NCI-H69 (cell line): ENCODE results near the gene MUC2.

Source experiments
- DNase-seq: peaks from one replicate; lab custom pipeline; 2025; lab: John Stamatoyannopoulos, UW

The MUC2 gene

DNA sequence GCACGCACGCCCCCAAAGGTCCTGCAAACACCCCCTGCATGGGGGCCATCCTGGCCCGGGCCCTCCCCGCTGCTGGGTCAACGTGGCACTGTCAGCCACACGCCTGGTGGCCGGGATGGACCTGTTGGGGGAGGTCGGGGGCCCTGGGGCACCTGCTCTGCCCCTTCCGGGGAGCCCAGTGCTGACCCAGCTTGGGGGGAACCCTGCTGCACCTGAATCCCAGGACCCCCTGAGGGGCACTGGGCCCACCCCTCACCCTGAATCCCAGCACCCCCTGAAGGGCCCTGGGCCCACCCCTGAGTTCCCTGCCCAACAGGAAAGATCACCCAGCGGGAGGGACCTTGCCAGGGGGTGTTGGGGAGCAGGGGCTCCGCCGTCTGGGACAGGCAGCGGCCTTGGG lies 37.7 kb upstream of the MUC2 start:
- DNase-seq = no peak

- DNase-seq = no peak
Measured at GRCh38 chr11:1037506-1038055, 37.1 kb upstream of the MUC2 start.

DNA sequence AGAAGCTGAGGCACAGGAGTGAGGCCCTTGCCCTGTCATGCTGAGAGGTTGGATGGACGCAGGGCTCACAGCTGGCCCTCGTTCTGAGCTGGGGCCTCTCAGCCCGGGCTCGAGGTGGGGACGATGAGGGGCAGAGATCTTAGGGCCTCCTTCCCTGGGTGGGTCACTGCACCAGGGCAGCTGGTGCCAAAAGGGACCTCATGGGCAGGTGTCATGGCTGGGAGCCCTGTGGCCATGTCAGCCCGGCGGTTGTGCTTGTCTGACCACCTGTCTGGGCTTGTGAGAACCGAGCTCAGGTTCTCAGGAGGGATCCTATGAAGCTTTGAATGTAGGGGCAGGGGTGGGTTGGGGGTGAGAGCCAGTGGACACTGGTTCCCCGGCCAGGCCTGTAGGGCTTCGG lies 36.3 kb upstream of the MUC2 start:
- DNase-seq = no peak

DNA sequence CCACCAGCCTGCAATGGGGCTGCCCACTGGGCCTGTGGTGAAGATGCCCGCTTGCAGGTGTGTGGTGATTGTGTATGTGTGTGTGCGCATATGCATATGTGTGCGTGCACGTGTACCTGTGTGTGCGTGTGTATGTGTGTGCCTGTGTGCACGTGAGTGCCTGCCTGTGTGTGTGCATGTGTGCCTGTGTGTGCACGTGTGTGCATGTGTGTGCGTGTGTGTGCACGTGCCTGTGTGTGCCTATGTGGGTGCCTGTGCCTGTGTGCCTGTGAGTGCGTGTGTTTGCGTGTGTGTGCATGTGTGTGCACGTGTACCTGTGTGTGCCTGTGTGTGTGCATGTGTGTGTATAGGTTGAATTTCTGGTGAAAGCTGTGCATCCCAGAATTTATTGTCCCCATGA lies 35.8 kb upstream of the MUC2 start:
- DNase-seq = no peak

GRCh38 chr11:1039481-1040427 lies 34.9 kb upstream of the MUC2 start:
- DNase-seq = no peak

GRCh38 chr11:1040428-1041148 lies 34.1 kb upstream of the MUC2 start:
- no peak for DNase-seq

- DNase-seq = no peak
Measured at GRCh38 chr11:1041149-1041467, 33.6 kb upstream of the MUC2 start.

DNA sequence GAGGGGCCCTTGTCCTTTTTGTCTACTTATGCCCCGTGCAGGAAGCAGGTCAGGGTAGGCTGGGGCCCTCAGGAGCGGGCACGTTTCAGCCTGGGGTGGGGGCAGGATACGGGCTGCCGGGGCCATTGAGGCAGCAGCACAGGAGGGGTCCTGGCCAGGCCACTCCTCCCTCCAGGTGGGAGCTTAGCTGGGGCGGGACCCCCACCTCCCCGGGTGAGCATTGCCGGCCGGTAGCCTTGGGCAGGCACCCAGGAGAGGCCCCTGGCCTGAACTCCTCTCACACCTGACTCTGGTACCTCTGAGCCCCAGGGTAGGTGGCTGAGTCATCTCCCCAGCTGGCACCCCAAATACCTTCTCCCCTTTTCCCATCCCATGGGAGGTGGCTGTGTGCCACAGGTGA lies 33.2 kb upstream of the MUC2 start:
- no peak for DNase-seq

- no peak for DNase-seq
Measured at GRCh38 chr11:1041936-1042608, 32.6 kb upstream of the MUC2 start.

GRCh38 chr11:1042626-1043562 lies 31.8 kb upstream of the MUC2 start:
- no peak for DNase-seq

DNA sequence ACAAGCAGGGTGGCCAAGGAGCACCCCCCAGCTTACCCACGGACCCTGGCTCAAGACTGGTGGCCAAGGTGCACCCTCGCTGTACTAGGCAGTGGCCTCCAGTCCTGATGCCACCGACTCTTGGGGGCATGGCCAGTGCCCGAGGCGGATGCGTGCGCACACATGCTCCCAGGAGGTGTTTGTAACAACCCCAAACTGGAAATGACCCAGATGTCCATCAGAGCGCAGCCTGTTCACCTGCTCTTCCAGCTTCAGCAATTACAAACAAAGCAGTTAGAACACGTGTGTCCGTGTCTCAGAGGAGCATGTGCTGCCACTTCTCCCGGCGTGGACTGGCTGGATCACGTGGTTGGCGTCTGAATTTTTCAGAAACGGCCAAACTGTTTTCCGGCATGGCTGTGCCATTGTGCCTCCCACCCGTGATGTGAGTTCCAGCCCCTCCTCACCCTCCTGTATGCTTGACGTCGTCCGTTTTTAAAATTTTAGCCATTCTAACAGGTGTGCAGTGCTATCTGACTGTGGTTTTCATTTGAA lies 31.0 kb upstream of the MUC2 start:
- no peak for DNase-seq

DNA sequence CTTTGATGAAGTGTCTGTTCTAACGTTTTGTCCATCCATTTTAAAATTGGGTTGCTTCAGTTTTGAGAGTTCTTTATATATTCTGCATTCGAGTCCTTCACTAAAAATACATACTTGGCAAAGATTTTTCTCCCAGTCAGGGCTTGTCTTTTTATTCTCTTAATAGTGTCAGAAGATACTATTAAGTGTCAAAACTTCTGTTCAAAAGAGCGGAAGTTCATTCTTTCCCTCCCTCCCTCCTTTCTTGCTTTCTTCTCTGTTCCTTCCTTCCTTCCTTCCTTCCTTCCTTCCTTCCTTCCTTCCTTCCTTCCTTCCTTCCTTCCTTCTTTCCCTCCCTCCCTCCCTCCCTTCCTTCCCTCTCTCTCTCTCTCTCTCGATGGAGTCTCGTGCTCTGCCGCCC lies 30.5 kb upstream of the MUC2 start:
- no peak for DNase-seq

DNA sequence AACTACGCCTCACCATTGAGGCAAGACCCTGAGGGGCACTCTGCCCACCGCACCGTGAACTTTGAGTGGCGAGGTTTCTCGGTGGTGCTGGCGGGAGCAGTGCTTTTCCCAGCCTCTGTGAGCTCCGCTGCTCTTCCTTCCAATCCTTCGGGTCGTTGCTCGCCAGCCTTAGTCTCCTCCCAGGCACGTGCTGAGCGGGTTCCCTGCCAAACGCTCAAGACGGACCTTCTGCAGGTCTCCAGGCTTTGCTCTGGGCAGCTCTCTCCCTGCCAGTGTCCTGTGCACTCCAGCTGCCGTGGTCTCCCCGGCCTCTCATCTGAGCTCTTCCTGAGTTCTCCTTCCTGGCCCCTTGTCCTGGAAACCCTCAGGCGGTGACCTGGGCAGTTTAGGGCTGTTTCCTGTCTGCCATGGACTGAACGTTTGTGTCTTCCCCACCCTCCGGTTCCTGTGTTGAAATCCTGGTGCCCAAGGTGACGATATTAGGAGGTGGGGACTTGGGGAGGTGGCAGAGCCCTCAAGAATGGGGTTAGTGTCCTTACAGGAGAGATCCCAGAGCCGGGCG lies 27.0 kb upstream of the MUC2 start:
- no peak for DNase-seq

- DNase-seq = no peak
Measured at GRCh38 chr11:1048375-1049070, 26.2 kb upstream of the MUC2 start.

- no peak for DNase-seq
Measured at GRCh38 chr11:1049071-1049405, 25.6 kb upstream of the MUC2 start.

GRCh38 chr11:1049431-1049891 lies 25.2 kb upstream of the MUC2 start:
- peak; percentile 42 for DNase-seq

DNA sequence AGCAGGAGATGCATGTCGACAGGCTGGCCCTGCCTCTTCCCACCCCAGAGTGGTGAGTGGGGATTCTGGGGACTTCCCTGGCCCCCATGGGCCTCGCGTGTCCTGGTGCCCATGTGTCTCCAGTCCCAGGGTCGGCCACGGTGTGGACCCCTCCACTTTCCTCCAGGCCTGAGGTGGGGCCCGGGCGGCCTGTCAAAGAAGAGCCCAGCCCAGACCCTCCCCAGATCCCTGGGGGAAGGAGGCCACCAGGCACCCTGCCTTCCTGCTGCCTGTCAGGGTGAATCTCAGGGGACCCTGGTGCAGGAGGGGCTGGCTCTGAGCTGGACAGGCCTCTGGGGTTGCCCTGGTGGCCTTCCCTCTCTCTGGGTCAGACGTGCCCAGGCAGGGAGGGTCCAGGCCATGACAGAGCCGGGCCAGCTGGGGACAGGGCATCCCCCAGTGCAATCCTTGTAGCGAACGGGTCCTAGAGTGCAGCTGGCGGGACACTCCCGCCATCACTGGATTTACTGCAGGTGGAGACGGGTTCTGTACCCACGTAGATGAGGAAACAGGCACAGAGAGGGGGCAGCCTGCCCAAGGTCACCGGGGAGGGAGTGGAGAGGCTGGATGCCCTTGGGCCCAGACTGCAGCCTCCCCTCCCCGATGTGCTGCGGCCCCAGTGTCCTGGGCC lies 24.6 kb upstream of the MUC2 start:
- DNase-seq = no peak

DNA sequence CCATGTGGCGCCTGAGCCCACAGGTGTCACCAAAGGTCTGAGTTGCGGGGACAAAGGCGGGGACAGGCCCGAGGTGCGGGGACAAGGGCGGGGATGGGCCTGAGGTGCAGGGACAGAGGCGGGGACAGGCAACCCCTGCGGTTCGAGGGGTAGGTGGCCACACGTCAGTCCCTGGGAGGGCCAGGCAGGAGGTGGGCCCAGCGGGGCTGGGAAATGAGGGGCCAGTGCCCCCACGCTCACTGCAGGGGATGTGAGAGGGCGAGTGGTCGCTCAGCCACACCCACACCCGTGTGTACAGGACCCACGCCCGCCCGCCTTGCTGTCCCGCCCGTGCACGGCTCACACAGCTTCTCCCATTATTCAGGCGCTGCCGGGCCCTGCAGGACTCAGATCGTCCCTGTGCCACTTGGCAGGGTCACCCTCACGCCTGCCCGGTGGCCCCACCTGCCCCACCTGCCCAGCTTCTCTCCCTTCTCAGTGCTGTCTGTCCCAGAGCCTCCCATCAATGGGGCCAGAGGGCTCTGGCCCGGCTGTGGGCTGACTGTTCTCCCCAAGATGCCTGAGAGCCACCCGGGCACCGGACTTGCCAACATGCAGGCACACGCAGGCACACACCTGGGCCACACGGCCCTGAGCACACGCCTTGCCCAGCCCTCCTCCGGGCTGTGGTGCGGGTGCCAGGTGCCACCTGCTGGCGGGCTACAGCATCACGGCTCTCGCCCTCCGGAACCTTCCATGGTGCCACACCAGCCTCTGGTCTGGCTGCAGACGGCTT lies 23.9 kb upstream of the MUC2 start:
- peak; percentile 88 for DNase-seq
